Gastroesophageal sphincter (tissue), 3 donors: Measurements from ENCODE around the gene ZNF500.

Source experiments
- EP300 ChIP-seq: sonication (generic); formaldehyde crosslinking; IDR thresholded peaks from one replicate; pipeline ENCODE4 v1.6.1; 2017; ENCODE audit warnings: antibody characterized with exemption, mild to moderate bottlenecking
- TF ChIP-seq, protein P1 (sequence below), 4 experiments: fragments of 200-600 bp in 2 of 4; fragments of 450-650 bp in 2 of 4; sonication (generic) in 1 of 4; IDR thresholded peaks; one replicate each; pipeline ENCODE4 v1.5.1; 2017 to 2019; ENCODE audit warnings: antibody characterized with exemption in 4 of 4, mild to moderate bottlenecking in 2 of 4, moderate library complexity in 2 of 4

DNA sequence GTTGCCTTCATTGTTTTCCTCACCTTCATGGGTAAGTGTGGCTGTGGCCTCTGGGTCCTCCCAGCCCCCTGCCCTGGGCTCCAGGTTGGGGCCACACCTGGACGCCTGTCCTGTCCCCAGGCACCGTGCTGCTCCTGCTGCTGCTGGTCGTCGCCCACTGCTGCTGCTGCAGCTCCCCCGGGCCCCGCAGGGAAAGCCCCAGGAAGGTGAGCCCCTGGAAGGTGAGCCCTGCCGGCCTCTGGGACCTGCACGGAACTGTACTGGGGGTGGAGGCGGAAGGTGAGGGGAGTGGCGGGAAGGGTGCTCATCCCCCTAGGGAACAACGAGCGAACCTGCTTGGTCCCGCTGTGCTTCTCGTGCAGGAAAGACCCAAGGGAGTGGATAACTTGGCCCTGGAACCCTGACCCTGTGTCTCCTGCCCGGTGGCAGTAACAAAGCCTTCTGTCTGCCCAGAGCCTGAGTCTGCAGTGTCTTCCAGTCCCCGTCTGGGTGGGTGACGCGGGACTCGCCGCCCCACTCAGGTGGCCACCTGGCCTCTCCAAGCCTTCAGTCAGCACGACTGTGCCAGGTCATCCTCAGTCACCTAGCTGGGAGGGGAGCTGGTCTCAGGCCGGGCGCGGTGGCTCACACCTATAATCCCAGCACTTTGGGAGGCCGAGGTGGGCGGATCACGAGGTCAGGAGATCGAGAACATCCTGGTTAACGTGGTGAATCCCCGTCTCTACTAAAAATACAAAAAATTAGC lies 29.0 kb upstream of the ZNF500 start:
- TF ChIP-seq, protein P1, sequence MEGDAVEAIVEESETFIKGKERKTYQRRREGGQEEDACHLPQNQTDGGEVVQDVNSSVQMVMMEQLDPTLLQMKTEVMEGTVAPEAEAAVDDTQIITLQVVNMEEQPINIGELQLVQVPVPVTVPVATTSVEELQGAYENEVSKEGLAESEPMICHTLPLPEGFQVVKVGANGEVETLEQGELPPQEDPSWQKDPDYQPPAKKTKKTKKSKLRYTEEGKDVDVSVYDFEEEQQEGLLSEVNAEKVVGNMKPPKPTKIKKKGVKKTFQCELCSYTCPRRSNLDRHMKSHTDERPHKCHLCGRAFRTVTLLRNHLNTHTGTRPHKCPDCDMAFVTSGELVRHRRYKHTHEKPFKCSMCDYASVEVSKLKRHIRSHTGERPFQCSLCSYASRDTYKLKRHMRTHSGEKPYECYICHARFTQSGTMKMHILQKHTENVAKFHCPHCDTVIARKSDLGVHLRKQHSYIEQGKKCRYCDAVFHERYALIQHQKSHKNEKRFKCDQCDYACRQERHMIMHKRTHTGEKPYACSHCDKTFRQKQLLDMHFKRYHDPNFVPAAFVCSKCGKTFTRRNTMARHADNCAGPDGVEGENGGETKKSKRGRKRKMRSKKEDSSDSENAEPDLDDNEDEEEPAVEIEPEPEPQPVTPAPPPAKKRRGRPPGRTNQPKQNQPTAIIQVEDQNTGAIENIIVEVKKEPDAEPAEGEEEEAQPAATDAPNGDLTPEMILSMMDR (IDR thresholded peaks at IDR 0.05), result no peak
- no peak for TF ChIP-seq EP300
